Osteoblast (primary cell): ENCODE results near the gene MAMDC4. TPM values are rescaled to one million over a fixed set of nuclear protein-coding genes. Genes with fewer than 3 reads are reported as not detected.
"Not testable (repeated sequence)": the region's sequence is repeated elsewhere in the genome, so short reads cannot be mapped to it uniquely, and the experiment has no call there.

Source experiments
- DNase-seq: peaks from one replicate; pipeline ENCODE4 v3.0.0; 2011; ENCODE audit warnings: low spot score, mixed read lengths; ENCODE audit not compliant: insufficient read length; ENCODE audit errors: missing footprints
- H2AFZ ChIP-seq: 2 replicates; pipeline ENCODE4 v1.6.0; 2011; ENCODE audit warnings: mild to moderate bottlenecking, low read length
- H3K27ac ChIP-seq: 2 replicates; pipeline ENCODE4 v1.5.1; 2011; ENCODE audit warnings: mild to moderate bottlenecking, low read depth, low read length, moderate library complexity
- H3K27me3 ChIP-seq: 2 replicates; pipeline ENCODE4 v1.6.0; 2012; ENCODE audit warnings: mild to moderate bottlenecking, control low read depth, inconsistent platforms, low read length, moderate library complexity; ENCODE audit not compliant: insufficient read depth
- H3K36me3 ChIP-seq: 2 replicates; pipeline ENCODE4 v1.5.1; 2011; ENCODE audit warnings: mild to moderate bottlenecking, low read length, control low read depth, moderate library complexity; ENCODE audit not compliant: insufficient read depth
- H3K4me1 ChIP-seq: 2 replicates; pipeline ENCODE4 v1.5.1; 2011; ENCODE audit warnings: mild to moderate bottlenecking, low read length, control low read depth, moderate library complexity; ENCODE audit not compliant: insufficient read depth
- H3K4me2 ChIP-seq: 2 replicates; pipeline ENCODE4 v1.6.0; 2011; ENCODE audit warnings: mild to moderate bottlenecking, low read length; ENCODE audit not compliant: insufficient read depth
- H3K4me3 ChIP-seq: fragments of 200-600 bp; sonication (generic); 3 replicates; pipeline ENCODE4 v1.5.1; 2012; ENCODE audit warnings: mild to moderate bottlenecking, low read length, inconsistent platforms; ENCODE audit not compliant: insufficient read depth
- H3K79me2 ChIP-seq: 2 replicates; pipeline ENCODE4 v1.6.0; 2012; ENCODE audit warnings: mild to moderate bottlenecking, low read length, control low read depth, inconsistent platforms; ENCODE audit not compliant: insufficient read depth
- H3K9me3 ChIP-seq: 2 replicates; pipeline ENCODE4 v1.5.1; 2011; ENCODE audit warnings: low read depth, low read length, control low read depth
- H4K20me1 ChIP-seq: 2 replicates; pipeline ENCODE4 v1.6.0; 2012; ENCODE audit warnings: mild to moderate bottlenecking, low read length, control low read depth; ENCODE audit not compliant: insufficient read depth
- total RNA-seq: library from RNA; depleted of rRNA; stranded (reverse); fragments of >200 nt; gene quantifications from 2 replicates; pipeline ENCODE4 v1.2.3, GENCODE V29; 2012
- TF ChIP-seq, protein P1 (sequence below): IDR thresholded peaks from 2 replicates; pipeline ENCODE4 v1.5.1; 2011; ENCODE audit warnings: mild to moderate bottlenecking, low read depth, low read length, moderate library complexity; ENCODE audit errors: extremely low read depth

Gene MAMDC4
- total RNA-seq, 1 donor = 1.4 TPM

DNA sequence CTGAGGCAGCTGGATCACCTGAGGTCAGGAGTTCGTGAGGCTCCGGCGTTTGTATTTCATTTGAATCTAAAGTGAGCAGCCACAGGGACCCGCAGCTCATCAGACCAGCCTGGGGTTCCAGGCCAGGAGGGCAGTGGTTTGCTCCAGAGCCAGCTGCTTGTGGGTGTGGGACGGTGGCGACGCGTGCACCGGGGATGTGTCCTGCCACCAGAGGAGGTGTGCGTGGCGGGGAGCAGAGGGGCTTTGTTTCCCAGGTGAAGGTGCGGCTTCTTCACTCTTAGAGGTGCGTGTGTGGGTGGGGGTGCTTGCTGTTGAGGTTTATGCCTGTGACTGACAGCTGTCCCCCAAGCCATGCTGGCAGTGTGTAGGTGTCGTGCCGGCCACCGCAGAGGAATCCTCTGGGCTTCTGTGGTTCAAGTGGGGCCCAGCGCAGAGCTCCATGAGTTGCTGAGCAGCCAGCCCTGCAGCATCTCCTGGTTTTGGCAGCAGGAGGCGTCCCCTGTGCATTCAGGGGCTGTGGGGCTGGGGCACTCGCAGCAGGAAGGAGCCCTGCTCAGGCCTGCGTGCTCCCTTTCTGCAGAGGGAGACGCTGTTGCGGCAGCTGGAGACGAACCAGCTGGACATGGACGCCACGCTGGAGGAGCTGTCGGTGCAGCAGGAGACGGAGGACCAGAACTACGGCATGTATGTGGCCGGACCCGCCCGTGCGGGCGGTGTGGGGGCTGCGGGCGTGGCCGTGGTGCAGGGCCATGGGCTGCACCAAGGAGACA lies 16.8 kb upstream of the MAMDC4 start:
- no peaks in the 10 kb centered on the region for H3K79me2 ChIP-seq
- no peaks in the 10 kb centered on the region for H3K27me3 ChIP-seq
- no peaks in the 10 kb centered on the region for H3K4me1 ChIP-seq
- H3K4me3 ChIP-seq = no peak overlapping the region
- TF ChIP-seq, protein P1, sequence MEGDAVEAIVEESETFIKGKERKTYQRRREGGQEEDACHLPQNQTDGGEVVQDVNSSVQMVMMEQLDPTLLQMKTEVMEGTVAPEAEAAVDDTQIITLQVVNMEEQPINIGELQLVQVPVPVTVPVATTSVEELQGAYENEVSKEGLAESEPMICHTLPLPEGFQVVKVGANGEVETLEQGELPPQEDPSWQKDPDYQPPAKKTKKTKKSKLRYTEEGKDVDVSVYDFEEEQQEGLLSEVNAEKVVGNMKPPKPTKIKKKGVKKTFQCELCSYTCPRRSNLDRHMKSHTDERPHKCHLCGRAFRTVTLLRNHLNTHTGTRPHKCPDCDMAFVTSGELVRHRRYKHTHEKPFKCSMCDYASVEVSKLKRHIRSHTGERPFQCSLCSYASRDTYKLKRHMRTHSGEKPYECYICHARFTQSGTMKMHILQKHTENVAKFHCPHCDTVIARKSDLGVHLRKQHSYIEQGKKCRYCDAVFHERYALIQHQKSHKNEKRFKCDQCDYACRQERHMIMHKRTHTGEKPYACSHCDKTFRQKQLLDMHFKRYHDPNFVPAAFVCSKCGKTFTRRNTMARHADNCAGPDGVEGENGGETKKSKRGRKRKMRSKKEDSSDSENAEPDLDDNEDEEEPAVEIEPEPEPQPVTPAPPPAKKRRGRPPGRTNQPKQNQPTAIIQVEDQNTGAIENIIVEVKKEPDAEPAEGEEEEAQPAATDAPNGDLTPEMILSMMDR = no peak
- H3K27ac ChIP-seq = no peak overlapping the region
- no peak overlapping the region for H2AFZ ChIP-seq
- H4K20me1 ChIP-seq = peaks cover 3% of the 10 kb centered on the region
- H3K36me3 ChIP-seq = peaks cover 21% of the 10 kb centered on the region
- H3K4me2 ChIP-seq = no peak overlapping the region
- H3K9me3 ChIP-seq = no peaks in the 10 kb centered on the region
- DNase-seq = no peak

DNA sequence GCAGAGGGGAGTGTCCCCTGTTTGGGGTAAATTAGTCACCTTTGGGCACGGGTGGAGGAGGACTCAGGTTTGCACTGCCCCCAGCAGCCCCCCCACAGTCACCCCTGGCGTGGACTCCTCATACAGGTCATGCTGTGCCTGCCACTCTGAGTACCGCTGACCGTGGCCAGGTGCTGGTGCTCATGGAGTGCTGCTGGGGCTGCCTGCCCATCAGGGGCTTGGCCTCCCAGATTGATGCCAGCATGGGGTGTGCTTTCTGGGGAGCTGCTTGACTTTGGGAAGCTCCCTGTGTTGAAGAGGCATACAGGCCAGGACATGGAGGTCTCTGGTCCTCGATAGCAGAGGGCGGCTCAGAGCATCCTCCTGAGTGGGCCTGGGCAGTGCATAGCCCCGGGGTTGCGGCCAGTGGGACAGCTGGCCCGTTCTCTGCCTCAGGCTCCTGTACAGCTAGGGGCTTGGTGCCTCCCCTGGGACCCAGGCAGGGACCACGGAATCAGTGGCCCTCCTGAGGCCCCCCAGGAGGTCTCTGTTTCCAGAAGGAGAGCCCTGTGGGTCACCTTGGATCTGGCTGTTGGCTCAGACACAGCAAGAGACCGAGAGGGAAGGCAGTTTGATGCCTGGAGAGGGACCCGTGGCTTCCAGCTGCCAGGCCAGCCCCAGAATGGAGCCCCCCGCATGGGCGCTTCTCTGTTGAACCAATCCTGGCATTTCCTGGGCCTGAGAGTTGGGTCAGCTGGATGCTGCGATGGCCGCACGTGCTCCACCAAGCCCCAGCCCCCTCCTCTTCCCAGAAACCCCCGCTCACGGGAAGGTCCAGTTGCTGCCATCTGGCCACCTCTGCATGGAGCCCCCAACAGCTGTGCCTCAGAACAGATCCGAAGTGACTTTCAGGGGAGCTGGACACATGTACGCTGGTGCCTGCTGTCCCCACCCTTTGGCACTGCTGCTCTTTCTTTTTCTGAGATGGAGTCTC lies 15.9 kb upstream of the MAMDC4 start:
- Histone ChIP-seq H2AFZ (no peak overlapping the region), H3K27ac (no peak overlapping the region)

GRCh38 chr9:136837146-136837855 lies 14.8 kb upstream of the MAMDC4 start:
- Histone ChIP-seq H3K27me3 (no peaks in the 10 kb centered on the region), H4K20me1 (peaks cover 6% of the 10 kb centered on the region), H3K4me1 (peaks cover 11% of the 10 kb centered on the region), H3K79me2 (no peaks in the 10 kb centered on the region), H3K4me2 (no peak overlapping the region), H2AFZ (no peak overlapping the region), H3K9me3 (no peaks in the 10 kb centered on the region), H3K4me3 (no peak overlapping the region), H3K27ac (no peak overlapping the region), H3K36me3 (peaks cover 10% of the 10 kb centered on the region)
- no peak for DNase-seq
- TF ChIP-seq, protein P1 = no peak

More for the DNA sequence above, 15.9 kb upstream of the MAMDC4 start:
- Histone ChIP-seq H3K27me3 (no peaks in the 10 kb centered on the region), H3K4me3 (no peak overlapping the region), H3K79me2 (no peaks in the 10 kb centered on the region), H3K9me3 (no peaks in the 10 kb centered on the region), H3K36me3 (peaks cover 15% of the 10 kb centered on the region), H4K20me1 (peaks cover 1% of the 10 kb centered on the region), H3K4me1 (peaks cover 1% of the 10 kb centered on the region), H3K4me2 (no peak overlapping the region)
- DNase-seq = no peak
- TF ChIP-seq, protein P1 = no peak

- not testable (repeated sequence) for H3K27me3 ChIP-seq, DNase-seq, H4K20me1 ChIP-seq, H3K27ac ChIP-seq, H3K4me3 ChIP-seq, H3K79me2 ChIP-seq, H3K4me2 ChIP-seq, H3K9me3 ChIP-seq, H2AFZ ChIP-seq
- Histone ChIP-seq H3K4me1 (peaks cover 14% of the 10 kb centered on the region), H3K36me3 (peaks cover 10% of the 10 kb centered on the region)
These were observed 14.3 kb upstream of the MAMDC4 start for GRCh38 chr9:136837856-136838277.
